ENCODE data around the gene PRDM1.

The PRDM1 gene

GRCh38 chr6:106072501-106073090 is 13.5 kb upstream of the PRDM1 start:
- DNase-seq, result no peak

DNA sequence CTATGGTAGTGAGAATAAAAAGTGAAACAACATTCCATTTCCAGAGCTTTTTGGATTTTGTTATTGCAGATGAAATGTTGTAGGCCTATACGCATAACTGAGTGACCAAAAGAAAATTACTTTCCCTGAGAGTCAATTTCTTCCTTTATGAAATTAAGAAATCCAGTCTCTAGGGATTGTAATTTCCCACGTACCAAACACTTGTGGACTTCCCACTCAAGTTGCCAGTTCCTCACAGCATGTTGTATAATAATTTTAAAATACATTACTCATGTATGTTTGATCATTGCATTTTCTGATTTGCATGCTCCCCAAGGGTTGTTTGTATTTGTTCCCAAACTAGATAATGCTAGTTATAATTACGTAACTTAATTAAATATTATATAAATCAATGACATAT is 12.0 kb upstream of the PRDM1 start:
- no peak for DNase-seq

- DNase-seq, result no peak
Observed at GRCh38 chr6:106076139-106076538, 10.0 kb upstream of the PRDM1 start.

DNA sequence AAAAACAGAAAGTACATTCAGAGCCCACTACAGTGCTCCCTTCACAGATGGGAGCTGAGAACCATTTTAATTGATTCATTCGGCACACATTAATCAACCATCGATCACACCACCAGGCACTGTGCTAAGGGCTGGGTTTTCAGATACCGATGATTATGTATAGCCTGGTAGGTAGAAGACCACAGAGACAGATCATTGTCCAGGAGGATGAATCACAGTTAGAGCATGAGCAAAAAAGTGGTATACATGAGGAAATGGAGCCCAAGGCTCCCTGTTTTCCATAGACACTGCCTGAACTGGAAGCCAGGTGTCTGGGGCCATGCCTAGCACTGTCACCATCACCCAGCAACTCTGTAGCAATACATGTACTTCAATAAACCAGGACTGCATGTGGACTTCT is 9.0 kb upstream of the PRDM1 start:
- DNase-seq, result no peak

DNA sequence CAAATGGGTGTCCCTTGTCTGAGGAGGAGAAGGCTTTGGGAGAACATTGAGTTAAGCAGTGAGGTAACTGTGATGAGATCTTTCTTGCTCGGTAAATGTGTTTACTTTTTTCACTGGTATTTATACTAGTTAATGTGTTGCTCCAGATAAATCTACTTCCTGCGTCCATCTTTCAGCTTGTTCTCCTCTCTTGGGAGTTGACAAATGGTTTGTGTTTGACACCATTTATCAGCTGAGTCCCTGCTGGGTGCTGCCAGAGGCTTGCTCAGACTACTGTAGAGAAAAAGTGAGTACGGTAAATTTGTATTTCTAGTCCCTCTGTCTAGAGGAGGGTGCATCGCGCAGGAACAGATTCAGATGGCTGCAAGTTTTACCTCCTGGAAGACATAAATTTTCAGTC is 8.3 kb upstream of the PRDM1 start:
- DNase-seq, result no peak

GRCh38 chr6:106079961-106080762 is 6.0 kb upstream of the PRDM1 start:
- no peak for DNase-seq

GRCh38 chr6:106080763-106081095 is 5.4 kb upstream of the PRDM1 start:
- no peak for DNase-seq

- no peak for DNase-seq
Observed at GRCh38 chr6:106081715-106082114, 4.4 kb upstream of the PRDM1 start.

- no peak for DNase-seq
Observed at GRCh38 chr6:106082735-106083398, 3.3 kb upstream of the PRDM1 start.

GRCh38 chr6:106083618-106084017 is 2.5 kb upstream of the PRDM1 start:
- DNase-seq, result no peak

- peak; percentile 95 to 96 for DNase-seq
Observed at GRCh38 chr6:106084106-106084988, 1.8 kb upstream of the PRDM1 start.

DNA sequence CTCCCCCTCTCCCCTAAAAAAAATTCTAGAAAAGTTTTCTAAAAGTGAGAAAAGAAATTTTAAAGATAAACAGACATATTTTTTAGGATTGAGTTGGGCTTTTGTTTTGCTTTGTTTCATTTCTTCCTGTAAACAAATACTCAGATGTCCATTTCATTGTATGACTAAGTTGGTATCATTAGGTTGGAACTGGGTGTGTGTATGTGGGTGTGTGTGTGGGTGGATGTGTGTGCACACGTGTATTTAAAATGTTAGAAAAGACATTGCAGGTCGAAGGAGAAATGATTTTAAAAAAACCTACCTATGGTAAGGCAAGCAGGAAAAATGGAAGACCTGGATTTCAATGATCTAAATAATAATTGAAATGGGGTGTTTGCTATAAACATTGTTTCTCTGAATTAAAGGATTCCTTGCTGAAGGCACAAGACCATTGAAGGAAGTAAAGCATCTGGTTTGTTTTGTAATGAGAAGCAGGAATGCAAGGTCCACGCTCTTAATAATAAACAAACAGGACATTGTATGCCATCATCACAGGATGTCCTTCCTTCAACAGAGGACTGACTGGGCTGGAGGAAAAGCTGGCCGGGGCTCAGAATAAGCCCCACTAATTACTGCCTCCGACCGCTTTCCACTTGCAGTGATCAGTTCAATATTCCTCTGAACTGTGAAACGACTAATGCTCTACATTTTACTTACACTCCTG is 996 bp upstream of the PRDM1 start:
- DNase-seq, result no peak

DNA sequence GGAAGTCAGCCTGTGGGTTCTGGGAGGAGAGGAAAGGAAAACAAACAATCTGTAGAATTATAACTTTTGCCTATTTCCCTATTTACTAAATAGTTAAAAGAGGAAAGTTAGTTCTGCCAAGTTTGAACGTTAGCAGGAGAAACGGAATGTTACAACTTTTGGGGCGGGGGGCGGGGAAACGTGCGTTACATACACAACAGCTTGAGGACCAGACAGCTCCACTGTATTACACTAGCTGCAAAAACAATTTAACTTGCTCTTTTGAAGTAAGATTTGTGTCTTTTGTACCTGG is 498 bp upstream of the PRDM1 start:
- no peak for DNase-seq

GRCh38 chr6:106086814-106087175 is 659 bp downstream of the PRDM1 start:
- DNase-seq, result no peak

GRCh38 chr6:106087548-106088325 is 1.6 kb downstream of the PRDM1 start:
- peak; percentile 16 to 39 for DNase-seq

DNA sequence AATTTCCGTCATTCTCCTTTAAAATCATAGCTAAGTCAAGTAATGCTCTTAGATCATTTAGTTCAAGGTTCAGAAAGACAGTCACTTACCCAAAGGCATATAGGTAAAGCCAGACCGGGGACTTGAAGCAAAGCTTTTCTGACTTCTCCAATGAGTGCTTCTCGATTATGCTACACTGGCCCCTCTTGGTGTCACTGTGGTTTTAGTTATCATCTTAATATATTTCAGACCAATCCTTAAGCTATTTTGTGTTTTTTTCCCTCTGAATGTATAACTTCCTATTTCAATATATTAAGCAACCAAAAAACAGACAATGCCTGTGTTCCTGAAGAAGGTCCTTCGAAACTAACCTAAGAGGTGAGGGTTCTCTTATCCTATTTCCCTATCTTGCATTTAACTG is 3.9 kb downstream of the PRDM1 start:
- peak; percentile 82 to 90 for DNase-seq

DNA sequence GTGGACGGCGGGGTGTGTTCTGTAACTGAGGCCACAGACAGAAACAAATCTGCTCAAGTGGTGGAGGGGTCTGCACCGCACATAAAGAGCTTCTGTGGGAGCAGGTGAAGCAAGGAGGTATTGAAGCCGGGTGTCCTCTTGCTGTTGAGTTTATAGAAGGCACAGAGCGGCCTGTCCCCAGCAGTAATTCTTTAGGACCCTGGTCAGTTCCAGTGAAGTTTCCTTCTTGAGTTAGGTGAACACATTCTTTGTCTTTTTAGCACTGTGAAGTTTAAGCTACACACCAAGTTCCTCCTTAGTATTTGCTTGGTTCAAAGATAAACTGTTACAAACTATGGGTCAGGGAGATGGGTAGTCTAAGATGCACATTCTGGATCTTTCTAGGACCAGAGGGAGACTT is 6.1 kb downstream of the PRDM1 start:
- no peak for DNase-seq

GRCh38 chr6:106094261-106094963 is 8.3 kb downstream of the PRDM1 start:
- no peak for DNase-seq

DNA sequence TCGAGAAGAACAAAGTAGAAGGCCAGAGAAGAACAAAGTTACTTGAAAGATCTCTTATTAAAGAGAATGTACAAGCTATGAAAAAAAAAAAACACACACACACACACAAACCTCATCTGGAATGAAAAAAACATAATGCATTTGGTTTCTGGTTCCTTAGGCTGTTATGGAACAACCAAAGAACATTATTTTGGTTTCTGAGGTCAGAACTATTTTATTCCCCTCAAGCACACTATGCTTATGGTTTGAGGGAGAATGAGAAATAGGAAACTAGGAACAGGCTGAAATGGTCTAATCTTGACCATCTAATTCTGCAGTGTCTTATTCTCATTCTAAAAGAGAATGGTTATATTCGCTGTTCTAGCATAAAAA is 8.8 kb downstream of the PRDM1 start:
- DNase-seq, result no peak

GRCh38 chr6:106097411-106098231 is 11.5 kb downstream of the PRDM1 start:
- peak; percentile 77 to 78 for DNase-seq
